H1 (cell line): ENCODE results near the gene CPM. TPM values are rescaled to one million over a fixed set of nuclear protein-coding genes. Genes with fewer than 3 reads are reported as not detected.

Experiments
- CTCF ChIA-PET: fragments of 300-600 bp; sonication (Branson Sonifier 250); formaldehyde crosslinking; loops from one replicate; lab custom pipeline; 2021; ENCODE audit not compliant: partially characterized antibody; lab: Charles Lee
- POLR2A ChIA-PET: fragments of 300-600 bp; sonication (Branson Sonifier 250); formaldehyde crosslinking; loops from one replicate; lab custom pipeline; 2021; ENCODE audit warnings: inconsistent platforms; ENCODE audit not compliant: partially characterized antibody; lab: Charles Lee
- DNase-seq, 2 experiments: peaks; one replicate each; pipeline versions ENCODE4 v3.0.0 to v3.0.0-alpha.2; 2010 to 2022; ENCODE audit warnings: low spot score in 2 of 2, low read depth in 1 of 2, mixed read lengths in 1 of 2
- FAIRE-seq: peaks from 2 replicates; lab custom pipeline; 2011; peaks lifted over from hg19 to GRCh38; lab: Jason Lieb, UNC
- H2AFZ ChIP-seq: 2 replicates; pipeline ENCODE4 v1.8.1; 2012; ENCODE audit warnings: low read length, inconsistent platforms
- H2AK5ac ChIP-seq: 2 replicates; pipeline ENCODE4 v1.6.1; 2013; ENCODE audit warnings: low read depth, low read length
- H2BK120ac ChIP-seq: replicated peaks from 2 replicates; pipeline ENCODE3; 2013; ENCODE audit warnings: low read depth, low read length, inconsistent platforms
- H2BK12ac ChIP-seq: 2 replicates; pipeline ENCODE4 v1.6.1; 2013; ENCODE audit warnings: low read depth, low read length
- H2BK15ac ChIP-seq: 2 replicates; pipeline ENCODE4 v1.6.1; 2013; ENCODE audit warnings: low read length
- H2BK20ac ChIP-seq: 2 replicates; pipeline ENCODE4 v1.6.1; 2013; ENCODE audit warnings: low read length
- H2BK5ac ChIP-seq: 2 replicates; pipeline ENCODE4 v1.6.1; 2013; ENCODE audit warnings: low read depth, low read length
- H3K14ac ChIP-seq: 2 replicates; pipeline ENCODE4 v1.6.1; 2013; ENCODE audit warnings: inconsistent platforms; ENCODE audit not compliant: insufficient read length
- H3K18ac ChIP-seq: 2 replicates; pipeline ENCODE4 v1.6.1; 2013; ENCODE audit warnings: low read length; ENCODE audit errors: extremely low read depth
- H3K23ac ChIP-seq: 2 replicates; pipeline ENCODE4 v1.6.1; 2013; ENCODE audit warnings: inconsistent platforms; ENCODE audit not compliant: insufficient read length
- H3K23me2 ChIP-seq: 2 replicates; pipeline ENCODE4 v1.6.1; 2013; ENCODE audit warnings: low read depth, low read length
- H3K27ac ChIP-seq: 2 replicates; pipeline ENCODE4 v1.6.1; 2011; ENCODE audit warnings: low read depth, low read length, inconsistent platforms
- H3K27me3 ChIP-seq, 4 experiments: replicated peaks in 1 of 4; 1 replicate in 1 of 4; 2 replicates in 3 of 4; pipeline versions ENCODE4 v1.6.1 to v1.8.1; 2011 to 2013; ENCODE audit warnings: low read length in 3 of 4, mild to moderate bottlenecking in 3 of 4, inconsistent platforms in 2 of 4, mixed read lengths in 2 of 4, moderate library complexity in 1 of 4; ENCODE audit not compliant: control insufficient read depth in 3 of 4, insufficient read depth in 3 of 4; ENCODE audit errors: extremely low read depth in 1 of 4
- H3K36me3 ChIP-seq, 4 experiments: 2 replicates each; pipeline versions ENCODE4 v1.6.1 to v1.8.1; 2011 to 2013; ENCODE audit warnings: mild to moderate bottlenecking in 4 of 4, low read length in 3 of 4, moderate library complexity in 2 of 4, control low read depth in 1 of 4, inconsistent platforms in 1 of 4; ENCODE audit not compliant: insufficient read depth in 4 of 4, control insufficient read depth in 2 of 4
- H3K4ac ChIP-seq: replicated peaks from 2 replicates; pipeline ENCODE3; 2013; ENCODE audit warnings: low read length, low read depth, mixed read lengths, inconsistent platforms; ENCODE audit not compliant: insufficient read length
- H3K4me1 ChIP-seq, 4 experiments: replicated peaks in 1 of 4; 1 replicate in 1 of 4; 2 replicates in 3 of 4; pipeline versions ENCODE4 v1.6.1 to v1.8.1; 2011 to 2013; ENCODE audit warnings: low read length in 3 of 4, inconsistent platforms in 2 of 4, mixed read lengths in 1 of 4; ENCODE audit not compliant: insufficient read depth in 4 of 4, control insufficient read depth in 3 of 4
- H3K4me2 ChIP-seq, 2 experiments: 2 replicates each; pipeline versions ENCODE4 v1.6.1 to v1.8.1; 2011 to 2013; ENCODE audit warnings: low read depth in 2 of 2, low read length in 2 of 2, control low read depth in 1 of 2, inconsistent platforms in 1 of 2, mild to moderate bottlenecking in 1 of 2; ENCODE audit not compliant: insufficient read depth in 1 of 2
- H3K4me3 ChIP-seq, 4 experiments: fragments of 200-600, 300-600 bp in 1 of 4; sonication (generic), shearing (Covaris generic), sonication (Bioruptor Twin) in 1 of 4; 2 replicates each; pipeline versions ENCODE4 v1.5.1 to v1.8.1; 2011 to 2016; ENCODE audit warnings: low read length in 4 of 4, low read depth in 3 of 4, control low read depth in 2 of 4, inconsistent platforms in 2 of 4, mild to moderate bottlenecking in 2 of 4, mixed read lengths in 1 of 4, moderate library complexity in 1 of 4; ENCODE audit not compliant: insufficient read depth in 2 of 4; ENCODE audit errors: extremely low read depth in 1 of 4
- H3K56ac ChIP-seq: replicated peaks from 2 replicates; pipeline ENCODE3; 2013; ENCODE audit warnings: low read depth, mild to moderate bottlenecking, mixed read lengths, low read length, inconsistent platforms; ENCODE audit not compliant: insufficient read length
- H3K79me1 ChIP-seq: 2 replicates; pipeline ENCODE4 v1.6.1; 2013; ENCODE audit warnings: low read depth, low read length, control low read depth
- H3K79me2 ChIP-seq, 2 experiments: 2 replicates each; pipeline versions ENCODE4 v1.6.1 to v1.8.1; 2012 to 2013; ENCODE audit warnings: low read length in 2 of 2, mild to moderate bottlenecking in 2 of 2, inconsistent platforms in 1 of 2; ENCODE audit not compliant: insufficient read depth in 2 of 2, control insufficient read depth in 1 of 2
- H3K9ac ChIP-seq, 4 experiments: replicated peaks in 1 of 4; 1 replicate in 1 of 4; 2 replicates in 3 of 4; pipeline versions ENCODE4 v1.6.1 to v1.8.1; 2011 to 2013; ENCODE audit warnings: low read depth in 3 of 4, low read length in 3 of 4, control low read depth in 2 of 4, mild to moderate bottlenecking in 2 of 4, moderate library complexity in 2 of 4, inconsistent platforms in 1 of 4; ENCODE audit errors: extremely low read depth in 1 of 4
- H3K9me3 ChIP-seq, 2 experiments: 2 replicates each; pipeline versions ENCODE4 v1.6.1 to v1.8.1; 2012 to 2013; ENCODE audit warnings: mild to moderate bottlenecking in 2 of 2, moderate library complexity in 2 of 2, control low read depth in 1 of 2, inconsistent platforms in 1 of 2, low read depth in 1 of 2, low read length in 1 of 2, mixed read lengths in 1 of 2; ENCODE audit not compliant: insufficient read depth in 2 of 2
- H4K20me1 ChIP-seq, 2 experiments: replicated peaks in 1 of 2; 2 replicates each; pipeline versions ENCODE3 to v1.8.1; 2011 to 2013; ENCODE audit warnings: inconsistent platforms in 2 of 2, low read length in 2 of 2, mild to moderate bottlenecking in 1 of 2; ENCODE audit not compliant: insufficient read depth in 2 of 2, control insufficient read depth in 1 of 2
- H4K5ac ChIP-seq: 2 replicates; pipeline ENCODE4 v1.6.1; 2013; ENCODE audit warnings: low read length, low read depth, mixed read lengths, inconsistent platforms; ENCODE audit not compliant: insufficient read length
- H4K8ac ChIP-seq: 2 replicates; pipeline ENCODE4 v1.8.0; 2013; ENCODE audit warnings: mild to moderate bottlenecking, moderate library complexity, low read length, inconsistent platforms; ENCODE audit not compliant: insufficient read depth; ENCODE audit errors: extremely low read depth
- H4K91ac ChIP-seq: replicated peaks from 2 replicates; pipeline ENCODE3; 2013; ENCODE audit warnings: low read length, mixed read lengths, inconsistent platforms; ENCODE audit not compliant: insufficient read length
- ATF2 ChIP-seq: IDR thresholded peaks from 2 replicates; pipeline ENCODE4 v1.6.1; 2012; ENCODE audit warnings: low read length, inconsistent platforms
- BACH1 ChIP-seq: IDR thresholded peaks from 2 replicates; pipeline ENCODE4 v1.6.1; 2012; ENCODE audit warnings: low read length, improper control_type of control experiment
- CREB1 ChIP-seq: IDR thresholded peaks from 2 replicates; pipeline ENCODE4 v1.6.1; 2012; ENCODE audit warnings: inconsistent platforms
- EZH2 ChIP-seq: fragments of 200-600 bp; sonication (generic); IDR thresholded peaks from 2 replicates; pipeline ENCODE4 v1.7.1; 2012; ENCODE audit warnings: low read depth, mild to moderate bottlenecking, moderate library complexity, low read length, inconsistent platforms; ENCODE audit not compliant: severe bottlenecking
- MAFK ChIP-seq: IDR thresholded peaks from 2 replicates; pipeline ENCODE4 v1.6.1; 2012; ENCODE audit warnings: low read depth, mild to moderate bottlenecking, improper control_type of control experiment, low read length
- NANOG ChIP-seq: IDR thresholded peaks from 2 replicates; pipeline ENCODE4 v1.6.1; 2011; ENCODE audit warnings: low read length, low read depth, mild to moderate bottlenecking, inconsistent platforms; ENCODE audit not compliant: insufficient read depth, poor library complexity, severe bottlenecking
- NRF1 ChIP-seq: IDR thresholded peaks from 2 replicates; pipeline ENCODE4 v1.6.1; 2011; ENCODE audit warnings: mild to moderate bottlenecking, low read depth, low read length, improper control_type of control experiment
- SIRT6 ChIP-seq: IDR thresholded peaks from one replicate; pipeline ENCODE4 v1.7.1; 2012; ENCODE audit warnings: low read length, inconsistent platforms
- USF2 ChIP-seq: IDR thresholded peaks from 2 replicates; pipeline ENCODE4 v1.6.1; 2011; ENCODE audit warnings: low read length, improper control_type of control experiment
- WGBS, 2 experiments: shearing (Covaris generic) in 1 of 2; methylation state at CpG; one replicate each; pipeline versions ENCODE4 v1.1.6 to v1.1.7; 2013 to 2015; ENCODE audit warnings: low lambda C conversion rate in 2 of 2, mixed read lengths in 2 of 2, inconsistent platforms in 1 of 2, low coverage in 1 of 2, missing lambda C conversion rate in 1 of 2; ENCODE audit not compliant: insufficient replicate concordance in 2 of 2, insufficient coverage in 1 of 2, insufficient read length in 1 of 2; ENCODE audit errors: extremely low coverage in 1 of 2, missing lambda C conversion rate in 1 of 2; 5-methylcytosine and 5-hydroxymethylcytosine counted together
- polyA plus RNA-seq, 7 experiments: library from polyadenylated mRNA; depleted of rRNA in 3 of 7; stranded (reverse) in 5 of 7; unstranded in 2 of 7; fragments of >200 nt in 5 of 7; fragments of 200-250 nt in 2 of 7; gene quantifications; 1 replicate in 5 of 7; 2 replicates in 1 of 7; 4 replicates in 1 of 7; pipeline versions ENCODE4 v1.2.1 to v1.2.3, GENCODE V29; 2011 to 2013; ENCODE audit warnings: missing spikeins in 2 of 7, mixed read lengths in 2 of 7
- total RNA-seq: library from RNA; stranded (reverse); fragmentation: NEBNext Ultra II Directional; extraction: Animal tissue kit (Norgen Biotek cat#: 25700); gene quantifications from 2 replicates; pipeline ENCODE4 v1.2.1, GENCODE V29; 2021

The CPM gene
- total and polyA plus RNA-seq, 2 of the 8 experiments (the other 6 are each of a cell fraction or from before 2014, with no cell fraction given): 0.33 to 3.1 TPM

- Histone ChIP-seq H3K9ac (no peak overlapping the region), H3K27ac (no peak overlapping the region)
- TF ChIP-seq EZH2 (no peak), MAFK (no peak), NRF1 (no peak), NANOG (no peak), CREB1 (no peak), BACH1 (no peak), SIRT6 (no peak), ATF2 (no peak), USF2 (no peak)
Measured at GRCh38 chr12:68971404-68971803, 38.4 kb upstream of the CPM start.

More at GRCh38 chr12:68971404-68971803, 38.4 kb upstream of the CPM start:
- Histone ChIP-seq H3K4me2 (no peak overlapping the region), H4K20me1 (no peaks in the 10 kb centered on the region), H2AFZ (no peak overlapping the region), H2BK12ac (no peak overlapping the region), H3K23ac (no peak overlapping the region), H3K18ac (no peak overlapping the region), H4K8ac (no peak overlapping the region), H2BK5ac (no peak overlapping the region), H3K36me3 (no peaks in the 10 kb centered on the region), H2BK20ac (no peak overlapping the region), H3K4me3 (no peak overlapping the region), H2BK15ac (no peak overlapping the region), H2AK5ac (no peak overlapping the region), H3K4me1 (no peaks in the 10 kb centered on the region; a peak in 1 of 7 replicates), H3K14ac (no peak overlapping the region), H2BK120ac (no peak overlapping the region), H3K56ac (no peak overlapping the region), H3K9me3 (no peaks in the 10 kb centered on the region), H4K91ac (no peak overlapping the region), H3K79me1 (no peaks in the 10 kb centered on the region), H3K27me3 (no peaks in the 10 kb centered on the region), H4K5ac (no peak overlapping the region), H3K23me2 (no peaks in the 10 kb centered on the region), H3K4ac (no peak overlapping the region), H3K79me2 (no peaks in the 10 kb centered on the region)
- FAIRE-seq (no peak), DNase-seq (no peak)
- POLR2A ChIA-PET: no interaction called here
- CTCF ChIA-PET: interaction anchor here (1.3 kb wide), 1 partner anchor 100 kb away, joined by 3 read pairs; no protein-coding TSS in a partner anchor
- WGBS, 2 experiments: 81% methylated on average over 7 of the region's 8 CpGs; no CpG with 5 or more reads in 1 of the 2 experiments
